GM19452 (cell line): ENCODE results near the gene RPL41.
A peak's percentile ranks its signal among the peaks of the same experiment; 100 is the strongest.
"Not testable (repeated sequence)": the region's sequence is repeated elsewhere in the genome, so short reads cannot be mapped to it uniquely, and the experiment has no call there.

Experiments used
- ATAC-seq: cut with Tn5 transposase; IDR thresholded peaks from one replicate; pipeline ENCODE4 v1.9.1; 2021; ENCODE audit not compliant: unreplicated experiment

The RPL41 gene

GRCh38 chr12:56116267-56117081 is at the start of gene RPL41:
Gene RPL41 (plus strand): TSS chr12:56116633.
- peak; percentile 46 for ATAC-seq

GRCh38 chr12:56071648-56072047 is 44.8 kb upstream of the RPL41 start:
- ATAC-seq = no peak

DNA sequence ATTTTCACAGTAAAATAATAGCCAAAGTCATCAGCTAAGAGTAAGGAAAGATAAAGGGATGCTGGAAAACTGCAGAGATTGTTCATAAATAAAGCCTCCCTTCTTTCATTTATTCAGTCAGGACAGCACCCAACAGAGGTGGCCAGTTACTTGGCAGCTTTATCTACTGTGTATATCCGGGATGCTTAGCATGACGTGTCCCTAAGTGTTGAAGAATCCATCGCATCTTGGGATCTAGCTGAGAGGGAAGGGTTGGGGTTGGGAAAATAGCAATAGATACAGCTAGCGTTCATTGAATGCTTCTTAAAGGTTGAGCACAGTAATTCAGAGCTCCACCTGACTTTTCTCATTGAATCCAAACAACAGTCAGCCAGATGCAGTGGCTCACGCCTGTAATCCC is 42.0 kb upstream of the RPL41 start:
- no peak for ATAC-seq

DNA sequence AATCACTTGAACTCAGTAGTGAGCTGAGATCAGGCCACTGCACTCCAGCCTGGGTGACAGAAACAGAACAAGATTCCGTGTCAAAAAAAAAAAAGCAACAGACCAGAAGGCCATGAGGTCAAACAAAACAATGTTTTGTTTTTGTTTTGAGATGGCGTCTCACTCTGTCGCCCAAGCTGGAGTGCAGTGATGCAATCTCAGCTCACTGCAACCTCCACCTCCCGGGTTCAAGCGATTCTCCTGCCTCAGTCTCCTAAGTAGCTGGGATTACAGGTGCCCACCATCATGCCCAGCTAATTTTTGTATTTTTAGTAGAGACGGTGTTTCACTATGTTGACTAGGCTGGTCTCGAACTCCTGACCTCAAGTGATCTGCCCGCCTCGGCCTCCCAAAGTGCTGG is 38.5 kb upstream of the RPL41 start:
- ATAC-seq = not testable (repeated sequence)

DNA sequence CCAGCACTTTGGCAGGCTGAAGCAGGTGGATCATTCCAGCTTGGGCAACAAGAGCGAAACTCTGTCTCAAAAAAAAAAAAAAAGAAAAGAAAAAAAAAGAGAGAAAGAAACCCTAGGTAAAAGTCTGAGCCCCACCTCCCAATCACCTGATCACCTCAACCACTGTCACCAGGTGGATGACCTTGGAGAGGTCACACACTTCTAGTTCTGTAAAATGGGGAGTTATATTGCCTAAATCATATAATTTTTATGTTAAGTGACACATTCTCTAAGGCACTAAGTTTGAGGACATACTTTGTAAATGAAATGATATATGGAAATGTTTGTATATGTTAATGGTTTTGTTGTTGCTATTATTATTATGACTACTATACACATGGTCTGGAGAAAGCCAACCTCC is 38.0 kb upstream of the RPL41 start:
- ATAC-seq = no peak

GRCh38 chr12:56078931-56079722 is 37.3 kb upstream of the RPL41 start:
- ATAC-seq = peak; percentile 67

DNA sequence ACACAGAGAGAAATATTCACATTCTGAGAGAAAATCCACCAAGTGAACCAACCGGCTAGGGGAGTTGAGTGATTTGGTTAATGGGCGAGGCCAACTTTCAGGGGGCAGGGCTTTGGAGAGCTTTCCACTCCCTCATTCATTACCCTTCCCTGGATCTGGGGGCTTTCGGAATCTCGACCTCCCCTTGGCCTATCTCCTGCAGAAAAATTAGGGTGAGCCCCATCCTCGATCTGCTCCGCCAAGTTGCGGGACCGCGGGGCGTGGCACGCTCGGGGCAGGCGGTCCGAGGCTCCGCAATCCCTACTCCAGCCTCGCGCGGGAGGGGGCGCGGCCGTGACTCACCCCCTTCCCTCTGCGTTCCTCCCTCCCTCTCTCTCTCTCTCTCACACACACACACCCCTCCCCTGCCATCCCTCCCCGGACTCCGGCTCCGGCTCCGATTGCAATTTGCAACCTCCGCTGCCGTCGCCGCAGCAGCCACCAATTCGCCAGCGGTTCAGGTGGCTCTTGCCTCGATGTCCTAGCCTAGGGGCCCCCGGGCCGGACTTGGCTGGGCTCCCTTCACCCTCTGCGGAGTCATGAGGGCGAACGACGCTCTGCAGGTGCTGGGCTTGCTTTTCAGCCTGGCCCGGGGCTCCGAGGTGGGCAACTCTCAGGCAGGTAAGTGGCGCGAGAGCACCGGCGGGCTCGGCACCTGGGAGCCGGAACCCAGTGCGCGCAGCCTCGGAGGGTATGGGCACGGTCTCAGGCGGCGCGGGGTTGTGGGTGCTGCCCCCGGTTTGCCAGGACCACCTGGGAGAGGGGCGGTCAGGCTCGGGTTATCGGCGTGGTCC is 36.5 kb upstream of the RPL41 start, which contains the start of gene ERBB3:
ERBB3 (plus strand) TSS at position 443 of the 833 bp plus-strand sequence; CDS start at position 579, 136 bp downstream.
- peak; percentile 26 for ATAC-seq

GRCh38 chr12:56080556-56081138 is 35.8 kb upstream of the RPL41 start:
- ATAC-seq = no peak

GRCh38 chr12:56081393-56082347 is 34.8 kb upstream of the RPL41 start:
- ATAC-seq = no peak

DNA sequence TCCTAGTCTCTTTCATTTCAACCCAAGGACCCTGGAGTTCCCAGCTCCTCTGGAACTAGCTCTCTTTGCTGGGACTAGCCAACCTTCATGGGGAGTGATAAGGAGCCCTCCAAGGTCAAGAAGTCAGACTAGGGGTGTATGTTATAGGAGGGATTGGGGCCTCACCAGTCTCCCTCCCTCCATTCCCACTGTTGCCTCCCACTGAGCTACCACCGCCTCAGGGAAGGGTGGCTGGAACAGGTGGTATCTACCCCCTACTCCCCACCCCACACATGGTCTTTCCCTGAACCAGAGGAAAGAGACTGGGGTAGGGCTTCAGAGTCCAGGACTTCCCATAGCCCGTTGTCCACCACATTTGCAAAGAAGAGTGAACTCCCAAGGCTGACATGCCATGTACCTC is 34.1 kb upstream of the RPL41 start:
- ATAC-seq = no peak

GRCh38 chr12:56082967-56083366 is 33.5 kb upstream of the RPL41 start:
- ATAC-seq = no peak

- no peak for ATAC-seq
Observed at GRCh38 chr12:56084958-56085543, 31.4 kb upstream of the RPL41 start.

- no peak for ATAC-seq
Observed at GRCh38 chr12:56086096-56086495, 30.3 kb upstream of the RPL41 start.

DNA sequence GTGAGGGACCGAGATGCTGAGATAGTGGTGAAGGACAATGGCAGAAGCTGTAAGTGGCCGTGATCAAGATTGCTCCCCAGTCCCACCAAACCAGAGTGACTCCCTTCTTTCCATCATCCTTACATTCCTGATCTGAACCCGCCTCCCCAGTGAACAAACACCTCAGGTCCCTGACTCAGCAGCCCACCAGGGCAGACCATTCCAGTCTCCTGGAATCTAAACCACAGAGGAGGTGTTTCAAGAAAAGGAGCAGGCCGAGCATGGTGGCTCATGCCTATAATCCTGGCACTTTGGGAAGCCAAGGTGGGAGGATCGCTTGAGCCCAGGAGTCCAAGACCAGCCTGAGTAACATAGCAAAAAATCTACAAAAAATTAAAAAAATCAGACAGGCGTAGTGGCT is 29.8 kb upstream of the RPL41 start:
- no peak for ATAC-seq

- no peak for ATAC-seq
Observed at GRCh38 chr12:56087220-56087619, 29.2 kb upstream of the RPL41 start.

DNA sequence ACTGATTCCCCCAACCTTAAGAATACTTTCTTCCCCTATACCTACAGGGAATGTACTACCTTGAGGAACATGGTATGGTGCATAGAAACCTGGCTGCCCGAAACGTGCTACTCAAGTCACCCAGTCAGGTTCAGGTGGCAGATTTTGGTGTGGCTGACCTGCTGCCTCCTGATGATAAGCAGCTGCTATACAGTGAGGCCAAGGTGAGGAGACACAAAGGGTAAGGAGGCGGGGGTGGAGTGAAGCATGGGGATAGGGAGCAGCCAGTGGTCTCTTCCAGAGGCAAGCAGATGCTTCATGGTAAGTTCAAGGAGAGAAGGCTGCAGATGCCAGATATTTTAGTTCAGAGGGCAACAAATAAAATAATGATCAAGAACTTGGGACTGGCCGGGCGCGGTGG is 18.7 kb upstream of the RPL41 start:
- ATAC-seq = no peak

DNA sequence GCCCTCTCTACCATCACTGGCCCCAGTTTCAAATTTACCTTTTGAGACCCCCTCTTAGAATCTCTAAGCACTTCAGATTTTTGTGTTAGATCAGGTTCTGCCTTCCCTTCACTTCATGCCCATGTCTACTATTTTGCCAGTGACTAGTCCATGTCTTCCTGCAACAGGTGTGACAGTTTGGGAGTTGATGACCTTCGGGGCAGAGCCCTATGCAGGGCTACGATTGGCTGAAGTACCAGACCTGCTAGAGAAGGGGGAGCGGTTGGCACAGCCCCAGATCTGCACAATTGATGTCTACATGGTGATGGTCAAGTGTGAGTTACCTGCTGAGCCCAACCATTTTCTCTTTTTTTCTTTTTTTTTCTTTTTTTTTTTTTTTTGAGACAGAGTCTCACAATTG is 17.8 kb upstream of the RPL41 start:
- no peak for ATAC-seq

DNA sequence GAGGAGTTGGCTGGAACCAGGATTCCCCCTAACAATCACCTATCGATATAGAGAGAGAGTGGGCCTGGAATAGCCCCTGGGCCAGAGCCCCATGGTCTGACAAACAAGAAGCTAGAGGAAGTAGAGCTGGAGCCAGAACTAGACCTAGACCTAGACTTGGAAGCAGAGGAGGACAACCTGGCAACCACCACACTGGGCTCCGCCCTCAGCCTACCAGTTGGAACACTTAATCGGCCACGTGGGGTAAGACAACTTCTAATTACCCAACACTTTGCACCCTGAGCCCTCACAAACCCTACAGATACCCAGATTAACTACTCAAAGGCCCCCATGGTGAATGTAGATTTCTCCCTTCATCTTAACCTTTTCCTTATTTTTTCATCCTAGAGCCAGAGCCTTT is 16.6 kb upstream of the RPL41 start:
- ATAC-seq = no peak

DNA sequence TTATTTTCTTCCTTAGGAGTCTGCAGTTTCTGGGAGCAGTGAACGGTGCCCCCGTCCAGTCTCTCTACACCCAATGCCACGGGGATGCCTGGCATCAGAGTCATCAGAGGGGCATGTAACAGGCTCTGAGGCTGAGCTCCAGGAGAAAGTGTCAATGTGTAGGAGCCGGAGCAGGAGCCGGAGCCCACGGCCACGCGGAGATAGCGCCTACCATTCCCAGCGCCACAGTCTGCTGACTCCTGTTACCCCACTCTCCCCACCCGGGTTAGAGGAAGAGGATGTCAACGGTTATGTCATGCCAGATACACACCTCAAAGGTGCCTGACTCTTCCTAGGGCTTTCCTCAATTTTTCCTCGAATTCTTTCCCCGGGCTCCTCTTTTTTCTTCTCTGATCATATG is 15.4 kb upstream of the RPL41 start:
- ATAC-seq = no peak
